GM21786 (cell line): Measurements from ENCODE around the gene PFKP.
A peak's percentile ranks its signal among the peaks of the same experiment; 100 is the strongest.
"Not testable (repeated sequence)": the region's sequence is repeated elsewhere in the genome, so short reads cannot be mapped to it uniquely, and the experiment has no call there.

Source experiments
- ATAC-seq: cut with Tn5 transposase; IDR thresholded peaks from one replicate; pipeline ENCODE4 v1.9.1; 2021; ENCODE audit not compliant: unreplicated experiment

The PFKP gene

DNA sequence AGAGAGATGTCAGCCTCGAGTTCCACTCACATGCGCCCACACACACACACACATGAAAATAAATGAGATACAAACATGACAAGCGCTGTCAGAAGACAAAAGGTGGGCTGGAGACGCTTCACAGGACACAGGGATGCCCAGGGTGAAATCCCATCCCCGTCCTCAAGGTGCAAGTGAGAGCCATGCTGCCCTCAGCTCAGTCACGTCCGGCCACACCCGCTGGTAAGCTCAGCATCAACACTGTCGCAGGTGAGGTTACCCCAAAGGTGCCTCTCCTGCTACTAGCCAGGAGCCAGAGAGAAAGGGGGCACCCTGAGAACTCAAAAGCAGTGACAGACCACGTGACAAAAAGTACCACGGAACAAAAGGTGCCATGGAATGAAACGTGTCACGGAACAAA lies 83.0 kb downstream of the PFKP start:
- ATAC-seq: no peak

GRCh38 chr10:3150961-3151360 lies 83.6 kb downstream of the PFKP start:
- ATAC-seq: no peak

DNA sequence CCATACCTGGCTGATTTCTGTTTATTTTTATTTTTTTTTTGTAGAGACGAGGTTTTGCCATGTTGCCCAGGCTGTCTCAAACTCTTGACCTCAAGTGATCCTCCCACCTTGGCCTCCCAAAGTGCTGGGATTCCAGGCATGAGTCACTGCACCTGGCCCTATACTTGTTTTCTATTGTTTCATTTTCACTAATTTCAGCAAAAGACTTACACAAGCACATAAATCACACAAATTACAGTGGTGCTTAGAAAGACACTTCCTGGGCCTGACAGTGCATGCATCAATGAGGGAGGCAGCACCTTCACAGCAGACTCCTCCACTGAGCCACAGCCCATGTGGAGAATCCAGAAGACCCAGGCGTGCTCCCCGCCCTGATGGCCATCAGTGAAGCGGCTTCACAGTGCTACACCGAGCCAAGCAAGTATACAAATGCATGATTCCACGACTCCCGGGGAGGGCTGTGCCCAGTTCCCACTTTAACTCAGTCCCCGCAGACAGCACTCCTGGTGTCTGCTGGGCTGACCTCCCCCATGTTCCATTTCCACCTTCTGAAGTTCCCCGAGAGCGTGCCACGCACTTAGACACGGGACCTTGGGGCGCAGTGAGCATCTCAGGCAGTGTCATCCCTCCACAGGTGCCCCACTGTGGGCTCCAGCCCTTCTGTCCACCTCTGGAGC lies 84.7 kb downstream of the PFKP start:
- no peak for ATAC-seq

- no peak for ATAC-seq
Observed at GRCh38 chr10:3152566-3152935, 85.2 kb downstream of the PFKP start.

DNA sequence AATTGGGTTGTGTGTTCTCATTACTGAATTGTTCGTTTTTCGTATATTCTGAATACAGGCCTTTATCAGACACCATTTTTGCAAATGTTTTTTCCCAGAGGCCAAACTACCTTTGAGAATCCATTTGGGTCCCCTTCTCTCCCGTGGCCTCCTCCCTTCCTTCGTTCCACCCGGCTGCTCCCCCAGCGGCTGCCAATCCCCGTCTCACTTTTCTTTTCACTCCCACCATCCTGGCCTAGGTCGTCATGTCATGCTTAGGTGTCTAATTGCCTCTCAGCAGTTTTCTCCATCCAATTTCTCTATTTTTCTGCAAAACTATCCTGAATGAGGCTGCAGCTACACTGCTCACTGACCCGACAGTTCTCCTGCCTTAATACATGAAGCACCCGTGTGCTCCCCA lies 87.3 kb downstream of the PFKP start:
- ATAC-seq: no peak

DNA sequence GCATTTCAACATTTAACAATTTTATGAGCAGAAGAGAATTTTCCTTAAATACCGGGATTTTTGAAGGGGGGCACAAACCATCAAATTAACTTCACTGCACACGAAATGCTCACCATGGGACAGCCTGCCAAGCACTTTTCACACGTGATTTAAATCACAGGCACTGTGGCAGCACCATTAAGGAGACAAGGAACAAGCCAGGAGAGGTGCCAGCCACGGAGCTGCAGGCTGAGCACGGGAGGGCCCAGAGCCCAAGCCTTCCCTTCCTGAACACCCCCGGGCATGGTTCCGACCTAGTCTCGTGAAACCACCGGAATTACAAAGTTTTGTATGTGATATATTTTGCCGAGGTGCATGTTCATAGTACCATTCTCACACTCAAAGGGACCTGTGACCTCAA lies 91.8 kb downstream of the PFKP start:
- ATAC-seq: no peak

DNA sequence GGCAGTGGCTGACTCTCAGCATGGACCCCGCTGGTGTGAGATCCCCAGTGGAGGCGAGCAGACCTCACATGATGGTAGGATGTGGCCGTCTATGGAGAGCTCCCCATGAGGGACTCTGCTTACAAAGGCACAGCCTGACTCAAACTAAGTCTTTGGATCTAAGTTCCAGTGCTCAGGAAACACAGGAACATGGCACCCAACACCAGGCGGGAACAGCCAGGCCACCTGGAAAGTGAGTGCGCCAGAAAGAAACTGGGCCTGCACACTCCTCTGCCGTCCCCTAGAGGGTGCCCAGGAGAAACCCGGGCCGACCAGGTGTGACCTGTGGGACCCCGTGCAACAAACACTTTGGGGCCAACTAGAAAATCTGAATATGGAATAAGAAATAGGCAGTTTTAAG lies 95.2 kb downstream of the PFKP start:
- ATAC-seq: no peak

DNA sequence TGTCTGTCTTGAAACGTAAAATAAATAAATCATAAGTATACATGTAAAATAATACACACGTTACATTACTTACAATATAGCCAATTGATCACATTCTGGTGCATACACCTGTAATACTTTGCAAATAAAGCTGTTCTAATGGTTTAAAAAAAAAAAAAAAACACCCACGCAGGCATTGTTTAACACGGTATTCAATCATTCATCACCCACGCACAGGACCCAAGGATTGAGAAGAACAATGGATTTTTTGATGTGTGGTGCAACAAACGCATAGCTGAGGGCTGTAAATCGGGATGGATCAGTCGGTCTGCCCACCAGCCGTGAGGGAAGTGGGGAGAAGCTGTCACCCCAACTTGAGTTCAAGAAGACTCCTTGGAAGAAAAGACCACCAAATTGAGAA lies 96.5 kb downstream of the PFKP start:
- ATAC-seq: no peak

- no peak for ATAC-seq
Observed at GRCh38 chr10:3165196-3165595, 97.8 kb downstream of the PFKP start.

- no peak for ATAC-seq
Observed at GRCh38 chr10:3166496-3167290, 99.3 kb downstream of the PFKP start.

DNA sequence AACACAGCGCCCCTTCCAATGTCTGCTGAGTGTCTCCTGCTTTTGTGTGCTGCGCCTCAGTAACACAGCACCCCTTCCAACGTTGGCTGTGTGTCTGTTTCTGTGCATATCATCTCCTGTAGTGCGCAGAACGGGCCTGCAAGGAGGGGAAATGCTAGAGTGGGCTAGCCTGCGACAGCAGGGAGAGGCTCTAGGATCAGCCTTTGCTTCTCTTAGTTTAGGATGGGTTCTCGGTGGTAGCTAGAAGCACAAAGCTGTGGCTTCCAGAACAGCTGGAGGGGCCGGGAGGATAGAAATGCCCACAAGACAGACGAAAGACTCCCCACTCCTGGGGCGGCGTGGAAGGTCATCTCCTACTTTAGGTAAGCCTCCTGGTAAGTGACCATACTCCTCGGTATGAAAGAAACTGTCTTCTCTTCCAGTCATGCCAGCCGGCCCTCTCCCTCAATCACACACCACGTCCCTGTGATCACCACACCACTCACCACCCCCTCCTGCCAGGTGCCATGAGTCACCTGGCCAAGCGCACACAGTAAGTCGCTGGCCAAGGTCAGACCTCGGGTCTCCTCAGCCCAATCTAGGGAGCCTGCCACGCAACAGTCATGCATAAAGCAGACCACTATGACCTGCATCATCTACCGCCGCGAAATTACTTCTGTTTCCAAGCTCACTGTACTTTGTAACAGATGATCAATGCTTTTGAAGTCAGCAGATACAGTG lies 100.4 kb downstream of the PFKP start:
- ATAC-seq: no peak

DNA sequence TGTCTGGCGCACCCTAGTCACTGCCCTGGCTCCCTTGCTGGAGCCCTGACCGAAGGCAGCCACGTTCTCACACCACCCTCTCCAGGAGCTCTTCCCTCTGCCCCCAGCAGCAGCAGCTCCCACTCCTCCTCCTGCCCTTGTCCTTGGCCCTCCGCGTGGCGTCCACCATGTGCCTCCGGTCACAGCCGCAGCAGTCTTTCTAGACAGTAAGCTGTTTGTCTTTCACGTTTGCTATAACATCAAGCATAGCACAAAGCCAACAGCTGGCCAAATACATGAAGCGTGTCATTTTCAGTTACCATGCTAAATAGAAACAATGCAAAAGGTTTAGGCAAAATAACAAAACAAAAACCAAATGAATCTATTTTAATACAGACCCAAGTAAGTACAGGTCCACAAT lies 101.9 kb downstream of the PFKP start:
- ATAC-seq: no peak

- ATAC-seq: no peak
Observed at GRCh38 chr10:3169673-3170072, 102.3 kb downstream of the PFKP start.

- not testable (repeated sequence) for ATAC-seq
Observed at GRCh38 chr10:3171488-3171887, 104.1 kb downstream of the PFKP start.

GRCh38 chr10:3172081-3172445 lies 104.7 kb downstream of the PFKP start:
- no peak for ATAC-seq

- ATAC-seq: peak; percentile 97
Observed at GRCh38 chr10:3172446-3173170, 105.3 kb downstream of the PFKP start, which contains the start of gene PITRM1. Gene PITRM1 (minus strand): TSS chr10:3172782. CDS start chr10:3172772, 10 bp downstream.

- ATAC-seq: peak; percentile 24
Observed at GRCh38 chr10:3173171-3173878, 106.0 kb downstream of the PFKP start.

DNA sequence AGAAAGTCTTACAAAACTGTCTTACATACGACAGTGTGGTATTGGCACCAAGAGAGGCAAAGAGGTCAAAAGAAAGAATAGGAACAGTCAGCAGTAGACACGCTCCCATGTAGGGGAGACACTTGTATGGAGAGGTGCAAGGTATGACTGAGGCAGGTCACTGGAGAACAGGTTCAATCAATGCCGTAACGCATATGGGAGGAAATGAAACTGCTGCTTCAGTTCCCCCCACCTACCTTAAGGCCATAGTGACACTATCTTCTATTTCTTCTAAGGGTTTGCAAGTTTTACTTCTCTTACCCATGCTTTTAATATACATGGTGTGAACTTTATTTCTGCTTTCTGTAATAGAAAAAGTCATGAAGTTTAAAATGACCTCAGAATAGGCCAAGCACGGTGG lies 110.7 kb downstream of the PFKP start:
- ATAC-seq: no peak

DNA sequence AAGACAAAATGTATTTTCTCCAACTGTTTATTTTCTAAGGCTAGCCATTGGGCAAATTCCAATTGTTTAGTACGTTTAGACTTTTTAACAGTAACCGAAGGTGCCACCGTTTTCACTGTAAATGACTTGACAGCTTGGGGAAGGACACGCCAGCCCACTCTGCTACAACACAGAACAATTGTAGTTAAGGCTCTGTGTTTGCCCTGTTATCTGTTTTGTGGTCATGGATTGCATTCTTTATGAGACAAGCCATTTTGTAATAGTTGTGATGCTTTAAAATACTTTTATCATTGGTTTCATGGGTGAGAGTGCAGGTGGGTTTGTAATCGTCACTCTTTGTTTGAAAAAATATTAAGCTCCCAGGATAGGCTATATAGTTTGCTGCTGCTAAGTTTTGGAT lies 111.8 kb downstream of the PFKP start:
- ATAC-seq: no peak

- no peak for ATAC-seq
Observed at GRCh38 chr10:3180355-3181025, 113.1 kb downstream of the PFKP start.
